ENCODE data around the gene IFNGR2. TPM values are rescaled to one million over a fixed set of nuclear protein-coding genes. Genes with fewer than 3 reads are reported as not detected.
A peak's percentile ranks its signal among the peaks of the same experiment; 100 is the strongest.

Gene IFNGR2
- total and polyA plus RNA-seq, 4 donors: 58.6 to 198 (median 71.6) TPM

- Histone ChIP-seq H3K9ac (ENCODE audit: insufficient read depth in 1 of 2, low read length in 2 of 2) (peak overlapping the region in 1 of 2 donors; percentile 55), H3K27me3 (ENCODE audit: control insufficient read depth in 3 of 3, insufficient read depth in 3 of 3, low read length in 2 of 3) (no peaks in the 10 kb centered on the region), H3K27ac (ENCODE audit: low read depth in 1 of 2, low read length in 1 of 2) (peak overlapping the region; percentile 59 to 92), H3K36me3 (ENCODE audit: control insufficient read depth in 4 of 4, insufficient read depth in 4 of 4, low read length in 4 of 4) (no peaks in the 10 kb centered on the region), H3K9me3 (ENCODE audit: control insufficient read depth in 4 of 4, insufficient read depth in 3 of 4, low read length in 3 of 4) (no peaks in the 10 kb centered on the region), H3K4me3 (no peak overlapping the region), H3K4me1 (ENCODE audit: control insufficient read depth in 5 of 5, insufficient read depth in 5 of 5, low read length in 5 of 5) (peaks cover 0 to 24% (median 0%) of the 10 kb centered on the region in 5 donors)
- WGBS, 2 donors: 15 to 18% methylated on average over 20 of the region's 20 CpGs
- ATAC-seq (ENCODE audit: insufficient read depth, low FRiP score): peak; percentile 35
- peak in 2 of 3 donors; percentile 15 to 41 for DNase-seq
- no peak for TF ChIP-seq CTCF (IDR thresholded peaks at IDR 0.05; ENCODE audit: control extremely low read depth, extremely low read depth)
Measured at GRCh38 chr21:33383056-33383888, 19.9 kb upstream of the IFNGR2 start.

GRCh38 chr21:33384841-33385331 lies 18.3 kb upstream of the IFNGR2 start:
- TF ChIP-seq CTCF (IDR thresholded peaks at IDR 0.05; ENCODE audit: control extremely low read depth, extremely low read depth): no peak
- Histone ChIP-seq H3K9ac (ENCODE audit: insufficient read depth in 1 of 2, low read length in 2 of 2) (no peak overlapping the region), H3K4me1 (ENCODE audit: control insufficient read depth in 5 of 5, insufficient read depth in 5 of 5, low read length in 5 of 5) (peaks cover 0 to 21% (median 0%) of the 10 kb centered on the region in 5 donors), H3K27ac (ENCODE audit: low read depth in 1 of 2, low read length in 1 of 2) (no peak overlapping the region), H3K27me3 (ENCODE audit: control insufficient read depth in 3 of 3, insufficient read depth in 3 of 3, low read length in 2 of 3) (no peaks in the 10 kb centered on the region), H3K36me3 (ENCODE audit: control insufficient read depth in 4 of 4, insufficient read depth in 4 of 4, low read length in 4 of 4) (no peaks in the 10 kb centered on the region), H3K9me3 (ENCODE audit: control insufficient read depth in 4 of 4, insufficient read depth in 3 of 4, low read length in 3 of 4) (no peaks in the 10 kb centered on the region), H3K4me3 (no peak overlapping the region)
- no peak for ATAC-seq (ENCODE audit: insufficient read depth, low FRiP score)
- 75 to 84% methylated on average over 17 of the region's 17 CpGs for WGBS, 2 donors
- peak in 2 of 3 donors; percentile 16 to 37 for DNase-seq

GRCh38 chr21:33386222-33386784 lies 16.9 kb upstream of the IFNGR2 start:
- DNase-seq: no peak
- H3K9ac ChIP-seq (ENCODE audit: insufficient read depth in 1 of 2, low read length in 2 of 2): no peak overlapping the region
- WGBS, 2 donors: 77 to 86% methylated on average over 6 of the region's 6 CpGs
- no peaks in the 10 kb centered on the region for H3K27me3 ChIP-seq (ENCODE audit: control insufficient read depth in 3 of 3, insufficient read depth in 3 of 3, low read length in 2 of 3)
- H3K4me1 ChIP-seq (ENCODE audit: control insufficient read depth in 5 of 5, insufficient read depth in 5 of 5, low read length in 5 of 5): peaks cover 0 to 18% (median 0%) of the 10 kb centered on the region in 5 donors
- ATAC-seq (ENCODE audit: insufficient read depth, low FRiP score): no peak
- TF ChIP-seq CTCF (IDR thresholded peaks at IDR 0.05; ENCODE audit: control extremely low read depth, extremely low read depth): no peak
- no peaks in the 10 kb centered on the region for H3K9me3 ChIP-seq (ENCODE audit: control insufficient read depth in 4 of 4, insufficient read depth in 3 of 4, low read length in 3 of 4)
- no peak overlapping the region for H3K4me3 ChIP-seq
- H3K27ac ChIP-seq (ENCODE audit: low read depth in 1 of 2, low read length in 1 of 2): no peak overlapping the region
- H3K36me3 ChIP-seq (ENCODE audit: control insufficient read depth in 4 of 4, insufficient read depth in 4 of 4, low read length in 4 of 4): no peaks in the 10 kb centered on the region

Measured in lung (tissue), 12 donors.